GM12875 (cell line): ENCODE data around the gene SSBP2.

Source experiments
- H3K4me3 ChIP-seq: one replicate; pipeline ENCODE4 v1.5.1; 2011; ENCODE audit warnings: low read depth, low read length, control low read depth
- TF ChIP-seq, protein P1 (sequence below): IDR thresholded peaks from 2 replicates; pipeline ENCODE4 v1.5.1; 2011; ENCODE audit warnings: low read depth, mild to moderate bottlenecking, control low read depth, inconsistent platforms, low read length, moderate library complexity, borderline replicate concordance; ENCODE audit not compliant: insufficient read depth

The SSBP2 gene

DNA sequence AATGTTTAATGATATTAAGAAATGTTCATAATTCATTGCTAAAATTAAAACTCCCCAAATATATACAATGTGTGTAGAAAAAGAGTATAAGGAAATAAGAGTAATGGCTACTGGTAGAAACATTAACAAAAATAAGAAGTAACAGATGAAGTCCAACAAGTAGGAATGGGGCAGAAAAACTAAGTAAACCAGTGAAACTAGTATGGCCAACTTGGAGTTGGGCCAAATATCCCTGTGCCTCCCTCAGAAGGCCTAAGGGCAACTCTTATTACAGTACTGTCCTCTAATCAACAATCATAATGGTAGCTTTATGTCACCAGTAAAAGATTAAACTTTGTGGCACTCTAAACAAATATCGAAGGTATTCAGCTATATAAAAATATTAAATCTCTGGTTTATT is 93.5 kb downstream of the SSBP2 start:
- H3K4me3 ChIP-seq, result no peak overlapping the region
- TF ChIP-seq, protein P1, sequence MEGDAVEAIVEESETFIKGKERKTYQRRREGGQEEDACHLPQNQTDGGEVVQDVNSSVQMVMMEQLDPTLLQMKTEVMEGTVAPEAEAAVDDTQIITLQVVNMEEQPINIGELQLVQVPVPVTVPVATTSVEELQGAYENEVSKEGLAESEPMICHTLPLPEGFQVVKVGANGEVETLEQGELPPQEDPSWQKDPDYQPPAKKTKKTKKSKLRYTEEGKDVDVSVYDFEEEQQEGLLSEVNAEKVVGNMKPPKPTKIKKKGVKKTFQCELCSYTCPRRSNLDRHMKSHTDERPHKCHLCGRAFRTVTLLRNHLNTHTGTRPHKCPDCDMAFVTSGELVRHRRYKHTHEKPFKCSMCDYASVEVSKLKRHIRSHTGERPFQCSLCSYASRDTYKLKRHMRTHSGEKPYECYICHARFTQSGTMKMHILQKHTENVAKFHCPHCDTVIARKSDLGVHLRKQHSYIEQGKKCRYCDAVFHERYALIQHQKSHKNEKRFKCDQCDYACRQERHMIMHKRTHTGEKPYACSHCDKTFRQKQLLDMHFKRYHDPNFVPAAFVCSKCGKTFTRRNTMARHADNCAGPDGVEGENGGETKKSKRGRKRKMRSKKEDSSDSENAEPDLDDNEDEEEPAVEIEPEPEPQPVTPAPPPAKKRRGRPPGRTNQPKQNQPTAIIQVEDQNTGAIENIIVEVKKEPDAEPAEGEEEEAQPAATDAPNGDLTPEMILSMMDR, result no peak

- H3K4me3 ChIP-seq, result no peak overlapping the region
- TF ChIP-seq, protein P1, result no peak
These were observed 94.1 kb downstream of the SSBP2 start for GRCh38 chr5:81656783-81657182.

DNA sequence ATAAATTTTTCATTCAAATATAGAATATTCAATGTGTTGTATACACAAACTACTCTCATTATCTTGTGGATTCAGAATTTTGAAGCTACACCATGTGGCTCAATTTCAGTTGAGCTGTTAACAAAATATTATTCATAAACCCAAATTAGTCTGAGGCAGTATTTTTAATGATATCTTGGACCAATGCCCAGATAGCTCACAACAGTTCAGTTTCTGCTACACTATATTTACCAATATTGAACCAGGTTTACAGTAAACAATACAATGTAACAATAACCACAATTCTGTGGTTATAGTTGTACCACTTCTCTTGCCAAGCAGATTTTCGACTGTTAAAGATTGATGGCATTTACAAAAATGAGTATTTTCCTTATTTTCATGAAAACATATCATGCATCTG is 99.9 kb downstream of the SSBP2 start:
- TF ChIP-seq, protein P1, result no peak
- no peak overlapping the region for H3K4me3 ChIP-seq

DNA sequence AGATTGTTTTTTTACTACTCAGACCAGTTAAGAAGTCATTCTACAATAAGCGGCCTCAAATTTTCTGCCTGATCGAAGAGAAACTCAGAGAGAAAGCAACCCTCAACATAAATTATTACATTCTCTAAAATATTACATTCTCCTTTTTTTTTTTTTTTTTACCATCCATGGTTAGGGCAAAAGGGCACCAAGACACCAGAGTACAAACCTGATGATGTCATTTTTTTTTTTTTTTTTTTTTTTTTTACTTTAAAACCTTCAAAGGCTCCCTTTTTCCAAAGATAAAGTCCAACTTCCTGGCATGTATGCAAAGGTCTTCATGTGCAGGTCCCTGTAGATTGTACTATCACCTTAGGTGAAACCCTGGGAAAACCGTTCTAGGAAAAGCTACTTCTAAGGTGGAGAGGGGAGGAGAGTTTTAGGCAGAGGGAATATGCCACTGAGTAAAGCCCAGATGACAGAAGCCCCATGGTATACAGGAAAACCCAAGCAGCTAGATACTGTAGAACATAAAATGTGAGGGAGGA is 104.4 kb downstream of the SSBP2 start:
- no peak overlapping the region for H3K4me3 ChIP-seq
- TF ChIP-seq, protein P1, result no peak

DNA sequence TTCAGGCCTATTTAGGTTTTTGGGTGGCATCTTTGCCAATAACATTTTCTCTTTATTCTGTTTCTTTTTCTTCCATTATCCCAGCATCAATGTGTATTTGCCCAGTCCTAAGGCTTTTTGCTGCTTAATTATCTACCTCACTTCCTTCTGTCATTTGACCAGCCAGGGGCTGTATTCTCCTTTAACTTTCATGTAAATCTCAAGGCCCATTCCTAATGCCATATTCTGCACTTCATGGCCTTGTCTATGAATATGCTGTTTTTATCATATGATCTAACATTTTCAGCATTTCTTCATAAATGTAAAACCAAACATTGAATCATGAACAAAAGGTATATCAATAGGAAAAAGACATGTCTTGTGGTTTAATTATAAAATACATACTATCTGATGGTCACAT is 108.7 kb downstream of the SSBP2 start:
- TF ChIP-seq, protein P1, result no peak
- H3K4me3 ChIP-seq, result no peak overlapping the region

DNA sequence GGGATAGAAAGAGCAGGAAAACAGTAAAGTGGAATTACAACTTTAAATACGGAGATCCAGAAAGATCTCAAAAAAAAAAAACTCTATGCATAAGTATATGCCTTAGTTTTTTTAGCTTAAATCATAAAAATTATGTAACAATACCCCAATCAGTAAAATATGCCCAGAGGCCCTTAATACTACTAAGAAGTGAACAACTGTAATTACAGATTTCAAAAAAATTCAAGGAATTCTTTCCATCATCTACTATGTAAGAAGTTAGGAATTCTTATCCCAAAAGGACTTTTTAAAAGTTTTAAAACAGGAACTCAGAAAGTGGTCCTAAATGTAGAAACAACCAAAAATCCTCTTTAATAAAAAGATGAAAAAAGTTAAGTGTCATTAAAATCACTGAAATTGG is 111.3 kb downstream of the SSBP2 start:
- TF ChIP-seq, protein P1, result no peak
- H3K4me3 ChIP-seq, result no peak overlapping the region

GRCh38 chr5:81638471-81638870 is 112.4 kb downstream of the SSBP2 start:
- TF ChIP-seq, protein P1, result no peak
- no peak overlapping the region for H3K4me3 ChIP-seq
